Panc1 (cell line): ENCODE data around the gene PAPSS1. TPM values are rescaled to one million over a fixed set of nuclear protein-coding genes. Genes with fewer than 3 reads are reported as not detected.

Experiments
- ATAC-seq: fragments of 200-7000 bp; cut with Tn5 transposase; 2 replicates; pipeline ENCODE4 v1.9.1; 2020; ENCODE audit warnings: mild to moderate bottlenecking, moderate library complexity
- BruUV-seq: library from RNA; stranded (reverse); fragments of 400-500 nt; replicated peaks from 2 replicates; lab custom pipeline; 2021; lab: Mats Ljungman, UMichigan
- CTCF ChIA-PET: fragments of 300-600 bp; sonication (Branson Sonifier 250); formaldehyde crosslinking; loops from one replicate; lab custom pipeline; 2022; ENCODE audit warnings: antibody characterized with exemption; lab: Charles Lee
- POLR2A ChIA-PET: fragments of 300-600 bp; sonication (Branson Sonifier 250); formaldehyde crosslinking; loops from one replicate; lab custom pipeline; 2022; ENCODE audit warnings: antibody characterized with exemption; lab: Charles Lee
- DNase-seq: peaks from one replicate; pipeline ENCODE4 v3.0.0-alpha.2; 2010; ENCODE audit warnings: low read depth, low spot score
- H3K27ac ChIP-seq: 2 replicates; pipeline ENCODE4 v1.5.1; 2011; ENCODE audit warnings: mild to moderate bottlenecking, low read length, inconsistent platforms
- H3K27me3 ChIP-seq: fragments of 200-500 bp; sonication (Bioruptor generic); 2 replicates; pipeline ENCODE4 v1.6.0; 2014; ENCODE audit warnings: low read length, inconsistent platforms; ENCODE audit not compliant: control insufficient read depth, insufficient read depth
- H3K36me3 ChIP-seq: fragments of 200-500 bp; sonication (Bioruptor generic); 2 replicates; pipeline ENCODE4 v1.5.1; 2014; ENCODE audit warnings: inconsistent platforms, mild to moderate bottlenecking, low read length, moderate library complexity; ENCODE audit not compliant: control insufficient read depth, insufficient read depth
- H3K4me1 ChIP-seq: 2 replicates; pipeline ENCODE4 v1.5.1; 2011; ENCODE audit warnings: inconsistent platforms, mild to moderate bottlenecking, low read length, moderate library complexity; ENCODE audit not compliant: control insufficient read depth, insufficient read depth
- H3K4me3 ChIP-seq, 2 experiments: 2 replicates each; pipeline ENCODE4 v1.5.1; 2011 to 2012; ENCODE audit warnings: low read depth in 2 of 2, low read length in 2 of 2, mild to moderate bottlenecking in 2 of 2, inconsistent platforms in 1 of 2, moderate library complexity in 1 of 2
- H3K9me3 ChIP-seq: fragments of 200-500 bp; sonication (Bioruptor generic); 2 replicates; pipeline ENCODE4 v1.5.1; 2014; ENCODE audit warnings: low read depth, mild to moderate bottlenecking, inconsistent platforms, low read length, moderate library complexity; ENCODE audit not compliant: control insufficient read depth, insufficient read depth
- CTCF ChIP-seq: fragments of 450-650 bp; IDR thresholded peaks from 2 replicates; pipeline ENCODE4 v1.5.1; 2017; ENCODE audit warnings: mild to moderate bottlenecking
- POLR2AphosphoS5 ChIP-seq: IDR thresholded peaks from 2 replicates; pipeline ENCODE4 v1.6.1; 2012; ENCODE audit warnings: mild to moderate bottlenecking, low read depth, low read length, moderate library complexity
- SIN3A ChIP-seq: IDR thresholded peaks from 2 replicates; pipeline ENCODE4 v1.6.1; 2012; ENCODE audit warnings: low read depth, mild to moderate bottlenecking, low read length, moderate library complexity, borderline replicate concordance; ENCODE audit not compliant: insufficient read depth
- TCF7L2 ChIP-seq: IDR thresholded peaks from 2 replicates; pipeline ENCODE4 v1.6.1; 2011; ENCODE audit warnings: mild to moderate bottlenecking, low read depth, low read length, inconsistent platforms
- in situ Hi-C: cut with HindIII; loops from 2 replicates; pipeline ENCODE4 v1.10.0; 2016; ENCODE audit warnings: low sequenced_read_pairs, low pct_unique_long_range_greater_than_20kb
- intact Hi-C: fragments of 100-400 bp; cut with micrococcal nuclease; formaldehyde crosslinking; loops from one replicate; pipeline ENCODE4 v1.10.0; 2022; ENCODE audit not compliant: unreplicated experiment
- total RNA-seq: library from RNA; stranded (reverse); gene quantifications from one replicate; pipeline ENCODE4 v1.2.1, GENCODE V29; 2021; ENCODE audit not compliant: unreplicated experiment
- TF ChIP-seq, protein P1 (sequence below), 2 experiments: IDR thresholded peaks; 2 replicates each; pipeline ENCODE4 v1.6.1; 2011 to 2012; ENCODE audit warnings: low read depth in 2 of 2, control low read depth in 1 of 2, low read length in 1 of 2, mild to moderate bottlenecking in 1 of 2, moderate library complexity in 1 of 2; ENCODE audit not compliant: insufficient read depth in 1 of 2

PAPSS1 gene
- total RNA-seq, 1 experiment from 2014 or later: 28.1 TPM

DNA sequence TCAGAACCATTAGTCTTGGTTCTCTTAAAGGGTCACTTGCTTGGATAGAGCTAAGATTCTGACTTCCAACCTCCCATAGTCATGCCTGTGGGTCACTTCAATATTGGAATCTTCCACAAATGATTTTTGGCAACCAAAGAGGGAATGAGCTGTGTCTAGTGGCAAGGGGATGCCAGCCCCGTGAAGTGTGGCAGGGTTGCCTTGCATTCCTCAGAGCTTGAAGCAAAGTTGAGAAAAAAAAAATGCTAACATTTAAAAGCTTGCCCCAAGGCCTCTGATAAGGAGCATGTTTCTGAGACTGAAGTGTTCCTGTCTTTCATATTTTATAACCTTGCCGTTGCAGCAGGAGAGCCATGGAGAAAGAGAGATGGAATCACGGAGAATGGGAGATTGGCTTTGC, 120.2 kb downstream of the PAPSS1 start:
- TF ChIP-seq TCF7L2: no peak
- no peak for TF ChIP-seq CTCF
- TF ChIP-seq SIN3A: no peak
- TF ChIP-seq, protein P1, sequence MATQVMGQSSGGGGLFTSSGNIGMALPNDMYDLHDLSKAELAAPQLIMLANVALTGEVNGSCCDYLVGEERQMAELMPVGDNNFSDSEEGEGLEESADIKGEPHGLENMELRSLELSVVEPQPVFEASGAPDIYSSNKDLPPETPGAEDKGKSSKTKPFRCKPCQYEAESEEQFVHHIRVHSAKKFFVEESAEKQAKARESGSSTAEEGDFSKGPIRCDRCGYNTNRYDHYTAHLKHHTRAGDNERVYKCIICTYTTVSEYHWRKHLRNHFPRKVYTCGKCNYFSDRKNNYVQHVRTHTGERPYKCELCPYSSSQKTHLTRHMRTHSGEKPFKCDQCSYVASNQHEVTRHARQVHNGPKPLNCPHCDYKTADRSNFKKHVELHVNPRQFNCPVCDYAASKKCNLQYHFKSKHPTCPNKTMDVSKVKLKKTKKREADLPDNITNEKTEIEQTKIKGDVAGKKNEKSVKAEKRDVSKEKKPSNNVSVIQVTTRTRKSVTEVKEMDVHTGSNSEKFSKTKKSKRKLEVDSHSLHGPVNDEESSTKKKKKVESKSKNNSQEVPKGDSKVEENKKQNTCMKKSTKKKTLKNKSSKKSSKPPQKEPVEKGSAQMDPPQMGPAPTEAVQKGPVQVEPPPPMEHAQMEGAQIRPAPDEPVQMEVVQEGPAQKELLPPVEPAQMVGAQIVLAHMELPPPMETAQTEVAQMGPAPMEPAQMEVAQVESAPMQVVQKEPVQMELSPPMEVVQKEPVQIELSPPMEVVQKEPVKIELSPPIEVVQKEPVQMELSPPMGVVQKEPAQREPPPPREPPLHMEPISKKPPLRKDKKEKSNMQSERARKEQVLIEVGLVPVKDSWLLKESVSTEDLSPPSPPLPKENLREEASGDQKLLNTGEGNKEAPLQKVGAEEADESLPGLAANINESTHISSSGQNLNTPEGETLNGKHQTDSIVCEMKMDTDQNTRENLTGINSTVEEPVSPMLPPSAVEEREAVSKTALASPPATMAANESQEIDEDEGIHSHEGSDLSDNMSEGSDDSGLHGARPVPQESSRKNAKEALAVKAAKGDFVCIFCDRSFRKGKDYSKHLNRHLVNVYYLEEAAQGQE (IDR thresholded peaks at IDR 0.05; ENCODE audit: insufficient read depth in 1 of 2, low read depth in 2 of 2, low read length in 1 of 2): no peak
- TF ChIP-seq POLR2AphosphoS5: no peak
- no TSS peak for BruUV-seq
- no peak overlapping the region for H3K4me3 ChIP-seq
- in situ Hi-C loops (no loop called here), intact Hi-C loops (no loop called here)
- H3K9me3 ChIP-seq: no peaks in the 10 kb centered on the region
- no peak for DNase-seq
- CTCF ChIA-PET: no interaction called here
- no peak for ATAC-seq
- H3K27me3 ChIP-seq: no peaks in the 10 kb centered on the region
- H3K36me3 ChIP-seq: no peaks in the 10 kb centered on the region
- H3K27ac ChIP-seq: no peak overlapping the region
- POLR2A ChIA-PET: no interaction called here
- H3K4me1 ChIP-seq: no peaks in the 10 kb centered on the region; the same call in 1 of the 2 replicates

GRCh38 chr4:107593230-107593629, 126.8 kb downstream of the PAPSS1 start:
- Histone ChIP-seq H3K36me3 (no peaks in the 10 kb centered on the region), H3K4me1 (no peaks in the 10 kb centered on the region), H3K9me3 (no peaks in the 10 kb centered on the region), H3K27me3 (no peaks in the 10 kb centered on the region), H3K4me3 (no peak overlapping the region), H3K27ac (no peak overlapping the region)
- ChIA-PET CTCF (no interaction called here), POLR2A (no interaction called here)
- intact Hi-C loops: no loop called here
- TF ChIP-seq, protein P1 (IDR thresholded peaks at IDR 0.05; ENCODE audit: insufficient read depth in 1 of 2, low read depth in 2 of 2, low read length in 1 of 2): no peak
- TF ChIP-seq CTCF: no peak
- TF ChIP-seq SIN3A: no peak
- no peak for TF ChIP-seq POLR2AphosphoS5
- TF ChIP-seq TCF7L2: no peak
- in situ Hi-C loops: no loop called here
- no peak for DNase-seq
- ATAC-seq: no peak
- BruUV-seq: no TSS peak
